HEK293T (cell line): ENCODE measurements around the gene FAM168B.

Source experiments
- CTCF ChIA-PET: fragments of 350-600 bp; formaldehyde crosslinking; extraction: SDS; loops from one replicate; lab custom pipeline; 2021; ENCODE audit warnings: antibody characterized with exemption, inconsistent platforms; lab: Yijun Ruan, JAX
- POLR2A ChIA-PET: fragments of 350-600 bp; formaldehyde crosslinking; extraction: SDS; loops from one replicate; lab custom pipeline; 2020; ENCODE audit warnings: antibody characterized with exemption, inconsistent platforms; lab: Yijun Ruan, JAX
- DNase-seq: peaks from one replicate; pipeline ENCODE4 v3.0.0; 2012; ENCODE audit warnings: mixed read lengths; ENCODE audit errors: extremely low spot score
- ARNT ChIP-seq: fragments of 450-650 bp; IDR thresholded peaks from 2 replicates; pipeline ENCODE4 v1.6.1; 2017; ENCODE audit warnings: mild to moderate bottlenecking
- BHLHE40 ChIP-seq: fragments of 450-650 bp; IDR thresholded peaks from 2 replicates; pipeline ENCODE4 v1.6.1; 2016; ENCODE audit warnings: mild to moderate bottlenecking, moderate library complexity, borderline replicate concordance
- CTBP1 ChIP-seq: fragments of 450-650 bp; IDR thresholded peaks from 2 replicates; pipeline ENCODE4 v1.6.1; 2016; ENCODE audit warnings: borderline replicate concordance
- ELF4 ChIP-seq: fragments of 450-650 bp; IDR thresholded peaks from 2 replicates; pipeline ENCODE4 v1.6.1; 2017; ENCODE audit warnings: antibody characterized with exemption
- FOXA1 ChIP-seq: fragments of 450-650 bp; IDR thresholded peaks from 2 replicates; pipeline ENCODE4 v1.6.1; 2016; ENCODE audit warnings: mild to moderate bottlenecking
- FOXK2 ChIP-seq: fragments of 450-650 bp; IDR thresholded peaks from 2 replicates; pipeline ENCODE4 v1.6.1; 2016; ENCODE audit warnings: mild to moderate bottlenecking
- FOXM1 ChIP-seq: fragments of 450-650 bp; IDR thresholded peaks from 2 replicates; pipeline ENCODE4 v1.6.1; 2017; ENCODE audit warnings: mild to moderate bottlenecking, borderline replicate concordance
- HDGF ChIP-seq: fragments of 450-650 bp; IDR thresholded peaks from 2 replicates; pipeline ENCODE4 v1.6.1; 2017; ENCODE audit warnings: antibody characterized with exemption, borderline replicate concordance
- L3MBTL2 ChIP-seq: fragments of 450-650 bp; conservative IDR thresholded peaks from 2 replicates; pipeline ENCODE4 v1.6.1; 2016; ENCODE audit warnings: mild to moderate bottlenecking
- LEF1 ChIP-seq: fragments of 450-650 bp; IDR thresholded peaks from 2 replicates; pipeline ENCODE4 v1.6.1; 2017; ENCODE audit warnings: mild to moderate bottlenecking, borderline replicate concordance
- NFRKB ChIP-seq: fragments of 450-650 bp; IDR thresholded peaks from 2 replicates; pipeline ENCODE4 v1.6.1; 2016; ENCODE audit warnings: mild to moderate bottlenecking, moderate library complexity
- PKNOX1 ChIP-seq: fragments of 450-650 bp; IDR thresholded peaks from 2 replicates; pipeline ENCODE4 v1.6.1; 2016
- SP1 ChIP-seq: fragments of 450-650 bp; IDR thresholded peaks from 2 replicates; pipeline ENCODE4 v1.6.1; 2017
- SUZ12 ChIP-seq: fragments of 450-650 bp; IDR thresholded peaks from 2 replicates; pipeline ENCODE4 v1.6.1; 2016; ENCODE audit warnings: mild to moderate bottlenecking
- TARDBP ChIP-seq: fragments of 450-650 bp; IDR thresholded peaks from 2 replicates; pipeline ENCODE4 v1.6.1; 2016
- ZNF384 ChIP-seq: fragments of 450-650 bp; IDR thresholded peaks from 2 replicates; pipeline ENCODE4 v1.6.1; 2016

The FAM168B gene

GRCh38 chr2:131105156-131105949 lies 12.1 kb upstream of the FAM168B start, which contains the start of gene PLEKHB2:
Gene PLEKHB2 (plus strand): TSS chr2:131105336. CDS start chr2:131120942, 15,606 bp downstream.
- TF ChIP-seq ZNF384 = no peak
- no peak for TF ChIP-seq SP1
- no peak for TF ChIP-seq BHLHE40
- no peak for TF ChIP-seq TARDBP
- TF ChIP-seq NFRKB = no peak
- TF ChIP-seq ELF4 = no peak
- TF ChIP-seq FOXA1 = no peak
- no peak for TF ChIP-seq FOXM1
- TF ChIP-seq SUZ12 = no peak
- no peak for TF ChIP-seq CTBP1
- TF ChIP-seq FOXK2 = no peak
- TF ChIP-seq PKNOX1 = no peak
- TF ChIP-seq LEF1 = no peak
- TF ChIP-seq HDGF = no peak
- no peak for TF ChIP-seq L3MBTL2
- TF ChIP-seq ARNT = no peak
- peak; percentile 95 for DNase-seq
- ChIA-PET POLR2A (interaction anchor here (1.0 to 3.1 kb wide), 3 partner anchors 11 to 17 kb away, joined by 3 to 35 read pairs (median 5); partner anchors contain the start of gene FAM168B), CTCF (interaction anchor here (0.7 kb wide), 1 partner anchor 100 kb away, joined by 3 read pairs; no protein-coding TSS in a partner anchor)

GRCh38 chr2:131104487-131105155 lies 11.4 kb upstream of the FAM168B start:
- CTCF ChIA-PET = interaction anchor here (0.7 kb wide), 1 partner anchor 101 kb away, joined by 3 read pairs; no protein-coding TSS in a partner anchor
- TF ChIP-seq ARNT (no peak), L3MBTL2 (peak; percentile 29; the same call in 1 of the 2 replicates), HDGF (no peak), ZNF384 (peak; percentile 61; the same call in 1 of the 2 replicates), TARDBP (no peak), ELF4 (no peak), PKNOX1 (0 out of 2 replicates have a peak, but pooled peaks have one; percentile 7), SUZ12 (no peak)
- POLR2A ChIA-PET = interaction anchor here (1.1 to 3.1 kb wide), 2 partner anchors 10 to 17 kb away, joined by 3 to 35 read pairs; partner anchors contain the start of gene FAM168B
- peak; percentile 69 for DNase-seq

GRCh38 chr2:131103165-131103564 lies 9.9 kb upstream of the FAM168B start:
- ChIA-PET POLR2A (interaction anchor here (1.0 to 3.1 kb wide), 2 partner anchors 9 to 11 kb away, joined by 3 to 35 read pairs; partner anchors contain the start of gene FAM168B), CTCF (no interaction called here)
- TF ChIP-seq ZNF384 (no peak), CTBP1 (no peak), NFRKB (no peak), ARNT (no peak), PKNOX1 (no peak), LEF1 (no peak), FOXA1 (no peak), HDGF (no peak), SP1 (no peak), SUZ12 (no peak), ELF4 (no peak), FOXM1 (no peak), BHLHE40 (no peak)
- no peak for DNase-seq

- ChIA-PET CTCF (no interaction called here), POLR2A (interaction anchor here (2.6 kb wide), 1 partner anchor 9 kb away, joined by 35 read pairs; the partner anchor contains the start of gene PLEKHB2)
- no peak for DNase-seq
- TF ChIP-seq TARDBP (no peak), HDGF (no peak), BHLHE40 (no peak), CTBP1 (no peak), SP1 (no peak), FOXA1 (no peak), LEF1 (no peak), FOXM1 (no peak), ELF4 (no peak), NFRKB (no peak), FOXK2 (no peak), L3MBTL2 (no peak), ZNF384 (no peak), SUZ12 (no peak), ARNT (no peak)
These were observed 1.4 kb upstream of the FAM168B start for GRCh38 chr2:131094463-131095281.
